ENCODE results near the gene ITIH2.
"Not testable (repeated sequence)": the region's sequence is repeated elsewhere in the genome, so short reads cannot be mapped to it uniquely, and the experiment has no call there.

Gene ITIH2

GRCh38 chr10:7703140-7703539 is at the start of gene ITIH2:
TSS of gene ITIH2 (plus strand) at chr10:7703316. CDS start at chr10:7703435, 119 bp downstream.
- DNase-seq (ENCODE audit: low spot score) = no peak

DNA sequence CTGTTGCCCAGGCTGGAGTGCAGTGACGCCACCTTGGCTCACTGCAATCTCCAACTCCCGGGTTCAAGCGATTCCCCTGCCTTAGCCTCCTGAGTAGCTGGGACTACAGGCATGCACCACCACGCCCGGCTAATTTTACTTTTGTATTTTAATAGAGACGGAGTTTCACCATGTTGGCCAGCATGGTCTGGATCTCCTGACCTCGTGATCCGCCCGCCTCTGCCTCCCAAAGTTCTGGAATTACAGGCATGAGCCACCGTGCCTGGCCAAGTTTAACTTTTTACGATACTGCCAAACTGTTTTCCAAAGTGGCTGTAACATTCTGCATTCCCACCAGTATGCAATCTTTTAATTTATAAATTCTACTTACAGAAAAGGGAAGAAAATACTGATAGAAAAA is 46.0 kb upstream of the ITIH2 start:
- not testable (repeated sequence) for DNase-seq (ENCODE audit: low spot score)

GRCh38 chr10:7657552-7657951 is 45.6 kb upstream of the ITIH2 start:
- DNase-seq (ENCODE audit: low spot score) = no peak

DNA sequence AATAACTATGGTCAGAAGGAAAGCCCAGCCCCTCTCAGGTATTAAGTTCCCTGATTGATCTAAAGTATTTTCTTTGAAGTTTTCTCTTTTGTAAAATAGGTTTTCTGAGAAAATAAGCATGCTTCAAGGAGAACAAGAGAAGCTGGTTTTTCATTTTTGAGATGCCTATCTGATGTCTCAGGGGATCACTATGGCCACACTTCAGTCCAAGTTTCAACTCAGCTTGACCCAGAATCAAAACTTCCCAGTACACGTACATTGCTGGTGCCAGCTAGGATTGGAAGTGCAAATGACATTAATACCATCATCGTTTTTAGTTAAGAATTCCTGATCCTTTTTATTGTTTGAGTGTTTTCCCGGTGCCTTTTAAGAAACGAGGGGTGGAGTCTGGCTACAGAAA is 43.6 kb upstream of the ITIH2 start:
- DNase-seq (ENCODE audit: low spot score) = no peak

DNA sequence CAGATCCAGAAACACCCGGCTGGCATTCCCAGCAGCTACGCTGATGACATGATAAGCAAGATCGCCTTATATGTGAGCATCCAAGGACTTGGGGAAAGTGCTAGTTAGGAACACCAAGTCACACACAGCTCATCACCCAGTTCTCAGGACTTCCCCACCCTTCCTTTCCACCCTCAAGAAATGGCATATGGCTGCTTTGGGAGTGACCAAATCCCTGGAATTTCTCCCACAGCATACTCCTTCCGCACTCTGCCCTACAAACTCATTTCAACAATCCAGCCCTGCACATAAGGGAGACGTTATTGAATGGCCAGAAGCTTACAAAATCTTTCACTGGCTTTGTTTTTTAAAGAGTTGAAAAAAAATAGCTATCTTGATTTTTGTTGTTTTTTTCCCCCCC is 40.6 kb upstream of the ITIH2 start:
- no peak for DNase-seq (ENCODE audit: low spot score)

DNA sequence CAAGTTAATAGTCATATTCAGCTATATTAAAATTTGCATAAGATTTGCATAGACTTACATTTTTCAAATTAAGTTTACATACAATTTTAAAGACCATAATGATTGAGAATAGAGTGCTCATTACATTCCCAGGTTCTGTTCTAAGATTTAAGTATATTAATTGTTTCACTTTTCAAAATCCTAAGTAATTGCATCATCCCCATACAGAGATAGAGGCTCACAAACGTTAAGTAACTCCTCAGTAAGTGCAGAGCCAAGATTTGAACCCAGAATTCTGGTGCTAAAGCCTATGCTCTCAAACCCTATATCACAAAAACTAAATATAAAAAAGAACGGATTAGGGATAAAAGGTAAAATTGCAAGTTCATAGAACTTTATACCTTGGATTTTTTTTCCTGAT is 38.4 kb upstream of the ITIH2 start:
- DNase-seq (ENCODE audit: low spot score) = no peak

DNA sequence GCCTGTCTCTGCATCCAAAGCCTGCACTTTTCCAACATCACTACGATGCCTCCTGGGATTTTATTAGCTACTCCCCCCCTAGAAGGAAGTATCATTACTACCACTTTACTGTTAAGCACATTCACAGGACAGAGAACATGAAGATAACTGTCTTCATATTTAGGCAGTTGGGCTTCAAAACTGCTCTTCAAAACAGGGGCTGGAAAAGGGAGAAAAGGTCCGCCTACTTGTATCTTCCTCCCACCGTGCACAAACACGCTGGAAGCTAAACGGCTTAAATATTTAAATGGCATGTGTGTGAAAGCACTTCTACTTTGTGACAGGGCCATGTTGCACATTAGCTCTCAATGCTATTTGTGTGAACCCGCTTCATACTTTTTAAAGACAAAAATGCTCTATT is 37.3 kb upstream of the ITIH2 start:
- no peak for DNase-seq (ENCODE audit: low spot score)

- no peak for DNase-seq (ENCODE audit: low spot score)
Measured at GRCh38 chr10:7666253-7667023, 36.7 kb upstream of the ITIH2 start, which contains the start of gene ITIH5. TSS of gene ITIH5 (minus strand) at chr10:7666966. CDS start at chr10:7666892, 74 bp downstream.

- no peak for DNase-seq (ENCODE audit: low spot score)
Measured at GRCh38 chr10:7667262-7668141, 35.6 kb upstream of the ITIH2 start.

DNA sequence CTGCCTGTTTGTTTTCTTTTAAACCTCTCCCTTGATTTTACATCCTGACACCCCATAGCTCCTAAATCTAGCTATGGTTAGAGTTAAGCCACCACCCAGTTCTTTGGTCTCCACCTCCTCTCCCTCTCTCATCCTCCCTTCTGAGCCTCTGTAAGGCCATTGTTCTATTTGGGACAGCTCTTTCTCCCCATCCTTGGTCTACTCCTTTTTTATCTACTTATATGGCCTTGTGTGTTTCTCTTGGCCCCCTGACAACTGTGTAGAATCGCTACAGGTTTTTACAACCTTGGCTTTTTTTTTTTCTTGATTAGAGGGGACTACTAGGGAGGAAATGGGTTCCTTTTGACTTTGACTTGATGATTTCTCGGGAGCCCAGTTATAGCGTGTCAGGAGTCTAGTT is 33.0 kb upstream of the ITIH2 start:
- DNase-seq (ENCODE audit: low spot score) = no peak

GRCh38 chr10:7672341-7673134 is 30.6 kb upstream of the ITIH2 start:
- no peak for DNase-seq (ENCODE audit: low spot score)

GRCh38 chr10:7679256-7679655 is 23.9 kb upstream of the ITIH2 start:
- no peak for DNase-seq (ENCODE audit: low spot score)

GRCh38 chr10:7680078-7680477 is 23.0 kb upstream of the ITIH2 start:
- not testable (repeated sequence) for DNase-seq (ENCODE audit: low spot score)

DNA sequence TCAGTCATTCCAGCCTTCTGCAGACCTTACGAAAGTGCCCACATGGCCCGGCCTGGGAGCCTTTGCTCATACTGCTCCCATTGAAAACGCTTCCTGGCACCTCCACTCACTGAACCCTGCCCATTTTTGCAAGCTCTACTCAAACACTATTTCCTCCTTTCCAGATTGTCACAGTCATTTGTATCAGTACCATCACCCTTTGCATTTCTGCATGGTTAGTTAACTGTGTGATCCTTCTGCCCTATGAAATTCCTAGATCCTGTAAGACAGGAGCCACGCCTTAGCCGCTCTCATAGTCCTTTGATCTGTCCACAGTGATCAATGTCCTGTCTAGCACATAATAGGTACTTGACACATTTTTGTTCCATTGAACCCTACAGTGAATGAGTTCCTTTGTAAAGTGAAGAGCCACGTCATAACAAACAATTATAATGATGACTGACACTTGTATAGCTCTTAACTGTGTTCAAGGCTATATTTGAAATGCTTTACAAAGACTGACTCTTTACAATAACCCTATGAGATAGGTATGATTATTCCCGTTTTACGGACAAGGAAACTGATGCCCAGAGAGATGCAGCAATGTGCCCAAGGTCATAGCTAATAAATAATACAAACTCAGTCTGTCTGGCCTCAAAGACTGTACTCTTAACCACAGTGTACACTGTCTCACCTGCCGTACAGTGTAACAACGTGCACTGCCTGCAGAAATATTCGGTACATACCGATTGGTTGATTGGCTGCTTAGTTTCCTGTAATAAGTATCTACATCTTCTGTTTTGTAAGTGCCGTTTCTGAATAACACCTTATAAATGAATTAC is 16.6 kb upstream of the ITIH2 start:
- no peak for DNase-seq (ENCODE audit: low spot score)

- peak; percentile 80 for DNase-seq (ENCODE audit: low spot score)
Measured at GRCh38 chr10:7687228-7687907, 15.7 kb upstream of the ITIH2 start.

- DNase-seq (ENCODE audit: low spot score) = no peak
Measured at GRCh38 chr10:7689591-7689990, 13.5 kb upstream of the ITIH2 start.

DNA sequence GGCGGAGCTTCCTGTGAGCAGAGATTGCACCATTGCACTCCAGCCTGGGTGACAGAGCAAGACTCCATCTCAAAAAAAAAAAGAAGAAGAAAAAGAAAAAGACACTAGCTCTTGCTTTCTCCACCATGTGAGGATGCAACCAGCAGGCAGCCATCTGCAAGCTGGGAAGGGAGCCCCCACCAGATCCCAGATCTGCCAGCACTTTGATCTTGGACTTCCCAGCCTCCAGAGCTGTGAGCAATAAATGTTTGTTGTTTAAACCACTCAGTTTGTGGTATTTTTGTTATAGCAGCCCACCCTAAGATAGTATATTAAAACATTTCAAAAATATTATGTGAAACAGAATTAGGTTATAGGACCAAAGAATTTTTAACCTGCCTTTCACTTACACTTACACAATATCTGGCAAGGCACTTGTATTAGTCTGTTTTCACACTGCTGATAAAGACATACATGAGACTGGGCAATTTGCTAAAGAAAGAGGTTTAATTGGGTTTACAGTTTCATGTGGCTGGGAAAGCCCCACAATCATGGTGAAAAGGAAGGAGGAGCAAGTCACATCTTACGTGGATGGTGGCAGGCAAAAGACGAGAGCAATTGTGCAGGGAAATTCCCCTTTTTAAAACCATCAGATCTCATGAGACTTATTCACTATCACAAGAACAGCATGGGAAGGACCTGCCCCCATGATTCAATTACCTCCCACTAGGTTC is 12.1 kb upstream of the ITIH2 start:
- not testable (repeated sequence) for DNase-seq (ENCODE audit: low spot score)

DNA sequence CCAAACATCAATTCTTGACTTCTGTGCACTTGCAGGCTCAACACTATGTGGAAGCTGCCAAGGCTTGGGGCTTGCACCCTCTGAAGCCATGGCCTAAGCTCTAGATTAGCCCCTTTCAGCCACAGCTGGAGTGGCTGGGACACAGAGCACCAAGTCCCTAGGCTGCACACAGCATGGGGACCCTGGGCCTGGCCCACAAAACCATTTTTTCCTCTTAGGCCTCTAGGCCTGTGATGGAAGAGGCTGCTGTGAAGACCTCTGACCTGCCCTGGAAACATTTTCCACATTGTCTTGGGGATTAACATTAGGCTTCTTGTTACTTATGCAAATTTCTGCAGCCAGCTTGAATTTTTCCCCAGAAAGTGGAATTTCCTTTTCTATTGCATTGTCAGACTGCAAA is 10.7 kb upstream of the ITIH2 start:
- DNase-seq (ENCODE audit: low spot score) = not testable (repeated sequence)

- DNase-seq (ENCODE audit: low spot score) = not testable (repeated sequence)
Measured at GRCh38 chr10:7693194-7693593, 9.9 kb upstream of the ITIH2 start.

- no peak for DNase-seq (ENCODE audit: low spot score)
Measured at GRCh38 chr10:7696545-7696944, 6.6 kb upstream of the ITIH2 start.
